Central memory CD8-positive, alpha-beta T cell (primary cell): ENCODE measurements around the gene GPR143.
"Not testable (repeated sequence)": the region's sequence is repeated elsewhere in the genome, so short reads cannot be mapped to it uniquely, and the experiment has no call there.

ENCODE experiments used
- ATAC-seq: fragments of 150-1000 bp; cut with Tn5 transposase; replicated peaks from 2 replicates; pipeline ENCODE4 v1.10.0; 2022; ENCODE audit warnings: mild to moderate bottlenecking, moderate FRiP score, moderate number of reproducible peaks; ENCODE audit not compliant: poor library complexity, severe bottlenecking; ENCODE audit errors: extremely low read depth
- DNase-seq, 2 donors: peaks; one replicate each; pipeline ENCODE4 v3.0.0; 2021; ENCODE audit warnings: low spot score in 2 of 2
- H3K27ac Mint-ChIP-seq: one replicate; pipeline ENCODE4 v1.8.0; 2022; ENCODE audit warnings: low read depth, mild to moderate bottlenecking, moderate library complexity, mixed read lengths
- H3K27me3 Mint-ChIP-seq: one replicate; pipeline ENCODE4 v1.8.0; 2022; ENCODE audit warnings: mixed read lengths
- H3K36me3 Mint-ChIP-seq: one replicate; pipeline ENCODE4 v1.8.0; 2022; ENCODE audit warnings: mild to moderate bottlenecking, moderate library complexity, mixed read lengths; ENCODE audit not compliant: insufficient read depth
- H3K4me1 Mint-ChIP-seq: one replicate; pipeline ENCODE4 v1.8.0; 2022; ENCODE audit warnings: mixed read lengths
- H3K4me3 Mint-ChIP-seq: one replicate; pipeline ENCODE4 v1.8.0; 2022; ENCODE audit warnings: mild to moderate bottlenecking, moderate library complexity, mixed read lengths
- H3K9me3 Mint-ChIP-seq: one replicate; pipeline ENCODE4 v1.8.0; 2022; ENCODE audit warnings: mixed read lengths

The GPR143 gene

DNA sequence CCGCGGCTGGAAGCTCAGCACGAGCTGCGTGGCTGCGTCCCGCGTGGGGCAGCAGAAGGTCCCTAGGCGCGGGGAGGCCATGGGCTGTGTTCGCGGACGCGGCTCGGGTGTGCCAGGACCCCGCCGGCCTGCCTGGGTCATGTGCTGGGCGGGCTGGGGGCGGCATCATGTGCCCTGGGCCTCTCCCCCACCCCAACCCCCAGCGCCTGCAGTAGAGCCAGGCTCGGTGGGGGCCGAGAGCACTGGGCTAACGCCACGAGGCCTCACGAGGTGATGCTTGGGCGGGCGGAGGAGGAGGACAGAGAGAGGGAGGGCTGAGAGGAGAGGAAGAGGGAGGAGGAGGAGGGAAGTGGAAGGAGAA is at the start of gene GPR143:
TSS of gene GPR143 (minus strand) at position 111 of the 361 bp plus-strand sequence. CDS start at position 81, 30 bp downstream.
- peaks cover 2% of the 10 kb centered on the region for H3K27me3 Mint-ChIP-seq
- H3K36me3 Mint-ChIP-seq = no peaks in the 10 kb centered on the region
- DNase-seq (no peak), ATAC-seq (no peak)
- H3K4me1 Mint-ChIP-seq = no peaks in the 10 kb centered on the region
- no peak within 1 kb of the TSS for H3K4me3 Mint-ChIP-seq
- no peaks in the 10 kb centered on the region for H3K9me3 Mint-ChIP-seq
- H3K27ac Mint-ChIP-seq = no peak within 1 kb of the TSS

DNA sequence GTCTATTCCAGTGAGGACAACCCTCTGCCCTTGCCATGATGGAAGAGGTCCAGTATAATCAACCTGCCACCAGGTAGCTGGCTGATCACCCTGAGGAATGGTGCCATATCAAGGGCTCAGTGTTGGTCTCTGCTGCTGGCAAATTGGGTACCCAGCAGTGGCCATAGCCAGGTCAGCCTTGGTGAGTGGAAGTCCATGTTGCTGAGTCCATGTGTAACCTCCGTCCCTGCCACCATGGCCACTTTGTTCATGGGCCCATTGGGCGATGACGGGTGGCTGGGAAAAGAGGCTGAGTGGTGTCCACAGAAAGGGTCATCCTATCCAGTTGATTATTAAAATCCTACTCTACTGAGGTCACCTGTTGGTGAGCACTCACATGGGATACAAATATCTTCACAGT is 45.4 kb upstream of the GPR143 start:
- H3K36me3 Mint-ChIP-seq, H3K27ac Mint-ChIP-seq, H3K4me3 Mint-ChIP-seq, DNase-seq, H3K27me3 Mint-ChIP-seq, ATAC-seq, H3K9me3 Mint-ChIP-seq, H3K4me1 Mint-ChIP-seq: not testable (repeated sequence)

DNA sequence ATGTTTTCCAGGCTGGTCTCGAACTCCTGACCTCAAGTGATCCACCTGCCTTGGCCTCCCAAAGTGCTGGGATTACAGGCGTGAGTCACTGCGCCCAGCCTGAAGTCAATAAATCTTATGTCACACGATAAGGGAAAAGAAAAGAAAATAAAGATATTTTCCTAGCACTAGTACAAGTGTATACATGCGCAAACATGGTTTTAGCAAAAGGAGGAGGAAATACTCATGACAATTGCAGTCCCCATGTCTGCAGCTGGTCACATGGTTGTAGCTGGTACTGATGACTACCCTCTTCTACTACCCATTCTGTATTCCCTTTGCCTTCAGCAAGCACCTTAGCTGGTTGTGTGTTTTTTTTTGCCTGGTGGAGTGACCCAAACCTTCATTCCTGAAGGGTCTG is 44.2 kb upstream of the GPR143 start:
- not testable (repeated sequence) for DNase-seq, H3K4me3 Mint-ChIP-seq, H3K4me1 Mint-ChIP-seq, H3K27ac Mint-ChIP-seq, H3K9me3 Mint-ChIP-seq, H3K36me3 Mint-ChIP-seq, ATAC-seq, H3K27me3 Mint-ChIP-seq

DNA sequence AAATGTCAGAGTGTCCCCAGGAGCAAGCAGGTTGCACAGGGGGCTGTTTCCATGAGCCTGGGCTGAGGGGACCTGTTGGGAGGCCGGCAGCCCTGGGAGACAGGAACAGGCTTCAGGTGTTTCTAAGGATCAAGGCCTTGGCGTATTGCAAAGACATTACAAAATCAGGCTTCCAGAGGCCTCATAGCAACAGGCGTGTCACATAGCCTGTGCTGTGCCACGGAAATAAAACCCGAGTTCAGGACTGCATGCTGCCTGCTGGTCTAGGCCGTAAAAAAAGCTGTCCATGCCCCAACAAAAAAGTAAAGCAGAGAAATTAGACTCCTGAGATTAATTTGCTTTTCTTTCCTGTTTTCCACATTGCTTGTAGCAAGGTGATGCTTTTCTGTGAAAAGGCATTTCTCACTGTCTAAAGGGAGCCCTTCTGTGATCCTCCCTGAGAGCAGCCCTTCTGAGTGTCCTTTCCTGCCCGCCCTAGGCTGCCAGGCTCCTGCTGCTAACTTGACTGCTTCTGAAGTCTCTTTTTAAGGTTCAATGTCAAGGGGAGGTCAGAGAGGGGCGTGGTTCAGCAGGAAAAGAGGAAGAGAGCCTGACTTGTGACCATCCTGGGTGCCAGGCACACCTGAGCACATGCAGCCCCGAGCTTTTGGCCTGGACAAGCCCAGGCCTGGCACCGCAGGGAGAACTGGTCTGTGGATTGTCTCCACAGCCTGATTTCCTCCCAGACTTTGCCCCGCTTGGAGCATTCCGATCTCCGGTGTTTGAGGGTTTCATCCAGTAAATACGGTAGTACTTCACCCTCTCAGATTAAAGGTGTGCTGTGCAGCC is 41.9 kb upstream of the GPR143 start:
- ATAC-seq (no peak), DNase-seq (no peak)
- Mint-ChIP-seq H3K9me3 (no peaks in the 10 kb centered on the region), H3K27ac (no peak overlapping the region), H3K36me3 (no peaks in the 10 kb centered on the region), H3K4me1 (no peaks in the 10 kb centered on the region), H3K27me3 (no peaks in the 10 kb centered on the region), H3K4me3 (no peak overlapping the region)

DNA sequence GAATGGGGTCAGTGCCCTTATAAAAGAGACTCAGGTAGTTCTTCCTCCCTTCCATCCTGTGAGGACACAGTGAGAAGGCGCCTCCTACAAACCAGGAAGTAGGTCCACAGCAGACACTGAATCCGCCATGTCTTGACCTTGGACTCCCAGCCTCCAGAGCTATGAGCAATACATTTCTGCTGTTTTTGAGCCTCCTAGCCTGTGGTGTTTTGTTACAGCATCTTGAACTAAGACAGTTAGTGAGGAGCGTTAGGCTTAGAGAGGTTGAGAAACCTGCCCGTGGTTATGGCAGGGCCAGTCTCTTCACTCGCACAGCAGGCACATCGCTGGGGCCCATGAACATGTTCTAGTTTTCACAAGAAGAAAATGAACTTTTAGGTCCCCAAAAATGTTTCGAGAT is 40.3 kb upstream of the GPR143 start:
- no peaks in the 10 kb centered on the region for H3K36me3 Mint-ChIP-seq
- H3K9me3 Mint-ChIP-seq = no peaks in the 10 kb centered on the region
- no peak for DNase-seq
- H3K27me3 Mint-ChIP-seq = no peaks in the 10 kb centered on the region
- H3K4me1 Mint-ChIP-seq = no peaks in the 10 kb centered on the region
- ATAC-seq = no peak
- H3K27ac Mint-ChIP-seq = no peak overlapping the region
- H3K4me3 Mint-ChIP-seq = no peak overlapping the region

DNA sequence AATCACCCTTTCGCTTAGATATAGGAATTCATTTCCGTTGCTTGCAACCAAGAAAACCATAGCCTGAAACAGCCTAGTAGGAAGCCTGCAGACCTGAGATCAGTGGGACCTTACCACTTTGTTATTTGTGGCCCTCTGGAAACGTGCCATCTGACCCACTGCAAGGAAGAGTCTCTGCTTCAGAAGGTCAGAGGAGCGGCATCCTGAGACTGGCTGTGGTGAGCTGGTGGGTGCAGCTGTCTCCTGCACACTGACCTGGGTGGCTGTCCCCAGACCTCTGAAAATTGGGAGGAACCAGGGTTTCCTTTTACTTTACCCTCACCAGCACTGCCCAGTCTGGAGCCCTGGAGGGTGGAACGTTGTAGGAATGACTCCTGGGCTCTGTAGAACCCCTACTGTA is 38.8 kb upstream of the GPR143 start:
- peaks cover 9% of the 10 kb centered on the region for H3K27me3 Mint-ChIP-seq
- no peaks in the 10 kb centered on the region for H3K9me3 Mint-ChIP-seq
- H3K4me1 Mint-ChIP-seq = no peaks in the 10 kb centered on the region

GRCh38 chrX:9802737-9803136 is 37.1 kb upstream of the GPR143 start:
- Mint-ChIP-seq H3K27ac (no peak overlapping the region), H3K9me3 (no peaks in the 10 kb centered on the region), H3K27me3 (peaks cover 16% of the 10 kb centered on the region), H3K4me1 (no peaks in the 10 kb centered on the region), H3K36me3 (no peaks in the 10 kb centered on the region), H3K4me3 (no peak overlapping the region)
- DNase-seq (no peak), ATAC-seq (no peak)

More for the DNA sequence above, 38.8 kb upstream of the GPR143 start:
- ATAC-seq (no peak), DNase-seq (no peak)
- Mint-ChIP-seq H3K4me3 (no peak overlapping the region), H3K36me3 (no peaks in the 10 kb centered on the region), H3K27ac (no peak overlapping the region)

- Mint-ChIP-seq H3K27me3 (peaks cover 20% of the 10 kb centered on the region), H3K27ac (no peak overlapping the region), H3K4me1 (no peaks in the 10 kb centered on the region), H3K4me3 (no peak overlapping the region), H3K9me3 (no peaks in the 10 kb centered on the region), H3K36me3 (no peaks in the 10 kb centered on the region)
- DNase-seq = no peak
- ATAC-seq = no peak
Measured at GRCh38 chrX:9797384-9798360, 32.0 kb upstream of the GPR143 start.

GRCh38 chrX:9794495-9794894 is 28.8 kb upstream of the GPR143 start:
- no peak overlapping the region for H3K4me3 Mint-ChIP-seq
- H3K4me1 Mint-ChIP-seq = no peaks in the 10 kb centered on the region
- ATAC-seq (no peak), DNase-seq (no peak)
- no peak overlapping the region for H3K27ac Mint-ChIP-seq
- H3K27me3 Mint-ChIP-seq = peaks cover 12% of the 10 kb centered on the region
- H3K36me3 Mint-ChIP-seq = no peaks in the 10 kb centered on the region
- no peaks in the 10 kb centered on the region for H3K9me3 Mint-ChIP-seq

DNA sequence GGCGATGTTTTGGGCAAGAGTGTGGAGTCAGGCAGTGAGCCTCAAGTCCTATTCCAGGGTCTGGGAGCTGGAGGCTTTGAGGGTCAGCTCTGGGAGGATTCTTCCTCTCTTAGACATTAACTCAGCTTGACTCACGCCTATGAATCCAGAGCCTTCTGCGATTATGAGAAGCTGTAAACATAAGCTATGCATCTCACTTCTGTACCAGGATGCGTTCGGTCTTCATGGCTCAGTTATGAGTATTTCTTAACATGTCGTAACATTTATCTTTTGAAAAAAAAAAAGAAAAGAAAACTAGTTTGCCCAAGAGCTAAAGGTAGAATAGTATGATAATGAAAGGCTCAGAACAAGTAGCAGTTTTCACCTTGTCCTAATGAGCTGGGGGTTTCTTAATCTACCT is 25.2 kb upstream of the GPR143 start:
- ATAC-seq = no peak
- Mint-ChIP-seq H3K9me3 (no peaks in the 10 kb centered on the region), H3K36me3 (no peaks in the 10 kb centered on the region), H3K27me3 (peaks cover 18% of the 10 kb centered on the region), H3K27ac (no peak overlapping the region), H3K4me1 (no peaks in the 10 kb centered on the region), H3K4me3 (no peak overlapping the region)
- no peak for DNase-seq

GRCh38 chrX:9789555-9789954 is 23.9 kb upstream of the GPR143 start:
- no peak overlapping the region for H3K4me3 Mint-ChIP-seq
- ATAC-seq (no peak), DNase-seq (no peak)
- no peaks in the 10 kb centered on the region for H3K36me3 Mint-ChIP-seq
- no peaks in the 10 kb centered on the region for H3K9me3 Mint-ChIP-seq
- H3K27me3 Mint-ChIP-seq = peaks cover 18% of the 10 kb centered on the region
- H3K27ac Mint-ChIP-seq = no peak overlapping the region
- H3K4me1 Mint-ChIP-seq = no peaks in the 10 kb centered on the region

DNA sequence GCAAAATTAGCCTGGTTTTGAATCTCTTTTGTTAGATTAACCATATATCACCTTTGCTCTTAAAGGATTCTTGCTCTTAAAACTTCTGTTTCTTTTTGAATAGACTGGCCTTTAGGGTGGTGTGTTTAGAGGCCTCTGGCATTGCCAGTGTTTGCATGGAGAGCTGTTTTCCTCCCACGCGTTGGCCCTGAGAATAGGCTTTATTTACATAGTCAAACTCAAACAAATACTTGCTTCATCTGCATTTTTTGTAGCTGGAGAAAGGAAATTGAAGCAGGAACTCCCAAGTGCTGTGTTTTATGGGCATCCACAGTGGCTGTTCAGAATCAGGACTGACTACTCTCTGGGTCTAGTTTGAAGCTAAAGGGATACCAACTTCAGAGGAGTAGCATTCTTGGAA is 23.3 kb upstream of the GPR143 start:
- Mint-ChIP-seq H3K27ac (no peak overlapping the region), H3K27me3 (peaks cover 18% of the 10 kb centered on the region), H3K9me3 (no peaks in the 10 kb centered on the region), H3K4me3 (no peak overlapping the region), H3K4me1 (no peaks in the 10 kb centered on the region), H3K36me3 (no peaks in the 10 kb centered on the region)
- ATAC-seq (no peak), DNase-seq (no peak)
